ENCODE data around the gene MAT2A.
A peak's percentile ranks its signal among the peaks of the same experiment; 100 is the strongest.

Gene MAT2A

GRCh38 chr2:85538507-85539360, at the start of gene MAT2A:
Gene MAT2A, plus strand, starts transcription at chr2:85539168. Its CDS starts 120 bp downstream, at chr2:85539288.
- DNase-seq: peak; percentile 86

DNA sequence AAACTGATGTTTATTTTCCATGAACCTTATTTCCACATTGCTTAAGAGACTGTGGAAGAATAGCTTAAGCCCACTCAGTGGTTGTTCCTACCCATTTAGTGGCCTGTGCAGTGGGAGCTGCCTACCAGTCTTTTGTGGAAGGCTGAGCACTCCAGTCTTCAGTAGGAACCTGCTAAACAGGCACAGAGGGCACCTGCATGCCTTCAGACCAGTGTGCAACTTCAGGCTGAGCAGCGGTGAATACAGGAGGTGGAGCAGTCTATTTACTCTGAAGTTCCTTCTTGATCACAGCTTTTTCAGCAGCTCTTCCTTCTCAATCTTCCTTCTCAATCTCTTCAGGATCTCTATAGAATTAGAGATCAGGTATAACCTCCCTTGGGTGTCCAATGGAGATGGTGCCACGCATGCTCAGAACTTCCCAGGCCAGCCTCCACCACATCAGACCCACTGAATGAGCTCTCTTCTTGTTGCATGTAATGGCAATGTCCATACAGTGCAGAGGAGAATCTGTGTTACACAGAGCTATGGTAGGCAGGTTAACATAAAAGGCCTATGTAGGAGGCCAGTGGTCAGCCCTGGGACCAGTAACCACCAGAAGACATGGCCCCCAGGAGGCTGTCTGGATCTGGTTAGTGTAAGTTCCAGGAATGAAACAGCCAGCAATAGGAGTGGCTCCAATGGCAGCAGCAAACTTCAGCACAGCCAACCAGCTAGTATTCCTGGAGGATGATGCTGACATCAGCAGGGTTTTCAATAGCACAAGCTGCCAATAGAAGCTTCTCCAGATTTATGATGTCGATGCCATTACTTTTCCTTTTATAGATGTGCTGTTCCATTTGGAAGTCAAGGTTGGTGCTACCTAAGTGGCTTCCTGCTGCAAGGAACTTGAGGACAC, 47.9 kb upstream of the MAT2A start:
- no peak for DNase-seq

- DNase-seq: no peak
Observed at GRCh38 chr2:85496436-85496835, 42.5 kb upstream of the MAT2A start.

DNA sequence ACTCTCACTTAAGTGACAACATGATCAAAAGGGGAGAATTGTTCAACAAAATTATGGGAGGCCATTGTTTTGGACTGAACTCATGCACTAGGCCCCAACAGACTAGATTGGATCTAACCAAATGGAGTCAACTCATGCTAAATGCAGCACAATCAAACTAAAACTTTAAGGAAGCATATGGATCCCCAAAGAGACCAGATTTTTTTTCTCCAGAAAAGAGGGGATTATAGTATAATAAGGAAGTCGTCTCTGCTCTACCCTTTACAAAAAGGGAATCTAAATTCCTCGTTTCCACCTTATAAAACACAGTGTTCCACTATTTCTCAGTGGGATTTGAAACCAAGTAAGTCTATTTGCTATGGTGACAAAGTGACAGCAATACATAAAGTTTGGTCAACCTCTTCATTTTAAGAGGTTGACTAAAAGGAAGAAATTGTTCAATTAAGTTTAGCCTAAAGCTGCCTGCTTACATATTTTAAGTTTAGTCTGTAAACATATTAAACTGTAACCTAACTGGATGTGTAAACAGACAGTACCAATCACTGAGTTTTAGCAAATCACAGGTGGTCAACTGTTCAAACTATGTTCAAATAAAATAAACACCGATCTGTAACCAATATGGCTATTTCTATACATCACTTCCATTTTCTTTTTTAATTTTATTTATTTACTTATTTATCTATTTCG, 40.9 kb upstream of the MAT2A start:
- DNase-seq: no peak

DNA sequence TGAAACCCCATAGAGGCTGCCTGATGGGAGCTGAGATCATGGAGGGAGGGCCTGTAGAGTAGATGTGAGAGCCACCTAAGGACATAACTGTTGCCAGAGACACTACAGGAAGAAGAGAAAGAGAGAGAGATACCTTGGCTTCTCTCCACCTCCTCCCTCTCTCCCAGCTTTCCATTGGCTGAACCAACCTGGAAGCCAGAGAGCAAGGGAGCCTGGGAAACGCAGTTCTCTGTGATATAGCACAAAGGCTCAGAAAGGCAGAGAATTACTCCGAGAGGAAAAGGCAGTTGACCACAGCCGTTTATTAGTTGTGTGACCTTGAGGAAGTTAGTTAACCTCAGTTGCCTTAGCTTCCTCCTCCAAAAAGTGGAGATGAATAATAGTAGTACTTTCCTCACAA, 37.7 kb upstream of the MAT2A start:
- DNase-seq: no peak

DNA sequence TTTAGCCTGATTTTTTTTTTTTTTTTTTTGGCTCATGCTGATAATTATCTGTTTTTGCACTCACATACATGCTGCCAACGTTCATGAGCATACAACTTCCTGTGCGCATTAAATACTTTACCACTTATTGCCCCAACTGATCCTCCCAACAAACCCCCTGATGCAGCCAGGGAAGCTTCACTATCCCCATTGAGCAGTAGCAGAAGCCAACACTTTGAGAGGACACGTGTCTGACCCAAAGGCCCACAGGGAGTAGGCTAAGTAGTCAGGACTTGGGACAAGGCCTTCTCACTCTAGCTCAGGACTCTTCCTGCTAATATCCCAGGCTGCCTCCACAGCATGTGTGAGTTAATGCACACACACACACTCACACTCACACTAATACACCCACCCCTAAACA, 36.2 kb upstream of the MAT2A start:
- no peak for DNase-seq

- DNase-seq: no peak
Observed at GRCh38 chr2:85503168-85503850, 35.7 kb upstream of the MAT2A start.

- DNase-seq: no peak
Observed at GRCh38 chr2:85503851-85504777, 34.9 kb upstream of the MAT2A start.

DNA sequence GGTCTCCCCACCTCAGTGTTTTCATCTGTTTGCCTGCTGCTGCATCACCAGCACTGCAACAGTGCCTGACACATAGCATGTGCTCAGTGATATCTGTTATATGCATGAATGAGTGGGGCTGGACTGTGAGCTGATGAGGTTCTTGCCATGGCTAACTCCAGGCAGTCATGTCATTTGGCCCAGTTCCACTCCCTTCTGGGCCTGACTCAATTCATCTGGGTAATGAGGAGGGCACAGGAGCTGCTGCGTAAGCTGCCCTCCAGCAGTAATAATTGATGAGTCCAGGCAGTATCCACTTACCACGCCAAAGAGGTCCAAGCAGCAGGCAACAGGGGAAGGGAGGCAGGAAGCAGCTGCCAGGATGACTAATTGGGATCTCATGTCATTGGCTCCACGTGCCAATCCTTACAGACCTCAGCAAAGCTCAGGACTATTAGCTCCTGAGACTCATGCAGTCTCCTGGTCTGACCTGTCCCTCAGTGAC, 34.1 kb upstream of the MAT2A start:
- peak; percentile 85 for DNase-seq

GRCh38 chr2:85505551-85506238, 33.3 kb upstream of the MAT2A start:
- no peak for DNase-seq

GRCh38 chr2:85506768-85507181, 32.2 kb upstream of the MAT2A start:
- no peak for DNase-seq

GRCh38 chr2:85511008-85511811, 27.8 kb upstream of the MAT2A start:
- peak; percentile 87 for DNase-seq

GRCh38 chr2:85514323-85514722, 24.6 kb upstream of the MAT2A start:
- DNase-seq: no peak

DNA sequence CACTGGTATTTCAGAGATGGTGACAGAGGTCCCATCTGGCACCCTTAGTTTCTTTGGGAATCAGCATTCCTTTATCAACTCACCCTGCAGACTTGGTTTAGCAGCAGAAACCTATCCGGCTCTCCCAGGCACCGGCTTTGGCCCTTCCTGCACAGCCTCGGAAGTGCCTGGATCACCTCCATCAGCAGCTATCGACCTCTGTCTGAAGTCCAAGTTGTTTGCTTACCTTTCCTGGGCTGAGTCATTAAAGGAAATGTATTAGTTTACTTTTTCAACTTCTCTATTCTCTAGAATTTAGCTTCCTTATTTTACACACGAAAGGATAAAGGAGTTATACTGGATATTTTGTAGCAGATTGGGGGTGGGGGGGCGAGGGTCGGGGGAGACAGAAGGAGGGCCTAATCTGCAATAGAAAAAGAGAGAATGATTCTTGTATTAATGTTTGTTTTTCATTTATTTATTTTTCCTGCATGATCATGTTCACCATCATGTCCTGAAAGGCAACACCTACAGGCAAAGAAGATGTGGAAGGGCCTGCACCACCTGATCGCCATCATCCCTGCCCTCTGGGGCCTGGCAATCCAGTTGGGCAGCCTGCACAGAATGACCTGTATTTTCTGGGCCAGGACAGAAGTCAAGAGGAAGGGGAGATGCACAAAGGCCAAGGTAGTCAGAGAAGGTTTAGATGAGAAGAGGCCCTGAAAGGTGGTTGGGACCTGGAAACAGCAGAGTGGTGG, 22.1 kb upstream of the MAT2A start:
- DNase-seq: no peak

DNA sequence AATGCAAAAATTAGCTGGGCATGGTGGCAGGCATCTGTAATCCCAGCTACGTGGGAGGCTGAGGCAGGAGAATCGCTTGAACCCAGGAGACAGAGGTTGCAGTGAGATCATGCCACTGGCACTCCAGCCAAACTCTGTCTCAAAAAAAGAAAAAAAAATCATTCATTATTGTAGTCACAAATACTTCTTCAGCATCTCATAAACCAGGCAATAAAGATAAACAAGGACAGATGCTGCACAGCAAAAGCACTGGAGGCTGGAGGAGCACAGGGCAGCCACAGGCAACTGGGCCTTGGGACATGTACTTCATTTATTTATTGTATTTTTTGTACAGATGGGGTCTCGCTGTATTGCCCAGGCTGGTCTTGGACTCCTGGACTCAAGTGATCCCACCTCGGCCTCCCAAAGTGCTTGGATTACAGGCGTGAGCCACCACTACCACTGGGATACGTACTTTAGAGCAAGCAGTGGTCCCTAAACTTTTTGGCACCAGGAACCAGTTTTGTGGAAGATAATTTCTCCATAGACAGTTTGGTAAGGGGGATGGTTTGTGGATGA, 16.8 kb upstream of the MAT2A start:
- no peak for DNase-seq

DNA sequence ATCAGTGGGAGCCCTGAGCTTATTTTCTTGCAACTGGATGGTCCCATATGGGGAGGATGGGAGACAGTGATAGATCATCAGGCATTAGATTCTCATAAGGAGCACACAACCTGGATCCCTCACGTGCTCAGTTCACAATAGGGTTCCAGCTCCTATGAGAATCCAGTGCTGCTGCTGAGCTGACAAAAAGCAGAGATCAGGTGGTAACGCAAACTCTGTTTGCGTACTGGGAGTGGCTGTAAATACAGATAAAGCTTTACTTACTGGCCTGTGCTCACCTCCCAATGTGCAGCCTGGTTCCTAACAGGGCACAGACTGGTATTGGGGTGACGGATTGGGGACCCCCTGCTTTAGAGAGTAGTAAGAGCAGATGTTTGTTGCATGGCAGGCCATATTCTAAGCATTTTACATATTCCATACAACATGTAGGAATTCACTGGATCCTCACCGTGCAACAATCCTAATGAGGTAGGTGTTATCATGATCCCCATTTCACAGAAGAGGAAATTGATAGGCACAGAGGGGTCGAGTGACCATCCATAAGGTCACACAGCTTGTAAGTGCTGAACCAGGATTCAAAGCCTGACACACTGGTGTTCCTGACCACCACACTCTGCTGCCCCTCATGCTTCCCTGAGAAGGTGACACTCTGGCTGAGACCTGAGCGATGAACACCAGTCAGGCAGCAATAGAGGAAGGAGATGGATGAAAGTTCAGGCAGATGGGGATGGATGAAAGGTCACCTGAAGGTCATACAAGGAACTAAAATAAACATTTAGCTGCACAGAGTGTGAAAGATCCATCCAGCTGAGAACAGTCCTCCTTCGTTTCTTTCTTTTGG, 15.7 kb upstream of the MAT2A start:
- no peak for DNase-seq

- DNase-seq: no peak
Observed at GRCh38 chr2:85523903-85524335, 15.0 kb upstream of the MAT2A start.
